OCI-LY7 (cell line): ENCODE measurements around the gene SLC2A5. TPM values are rescaled to one million over a fixed set of nuclear protein-coding genes. Genes with fewer than 3 reads are reported as not detected.

Source experiments
- BruUV-seq: library from RNA; stranded (reverse); fragments of 400-500 nt; replicated peaks from 2 replicates; lab custom pipeline; 2021; lab: Mats Ljungman, UMichigan
- CTCF ChIA-PET: fragments of 300-600 bp; sonication (Branson Sonifier 250); formaldehyde crosslinking; loops from one replicate; lab custom pipeline; 2022; ENCODE audit warnings: antibody characterized with exemption; ENCODE audit not compliant: unreplicated experiment; lab: Charles Lee
- POLR2A ChIA-PET: fragments of 300-600 bp; sonication (Branson Sonifier 250); formaldehyde crosslinking; loops from one replicate; lab custom pipeline; 2022; ENCODE audit warnings: antibody characterized with exemption; lab: Charles Lee
- DNase-seq: peaks from one replicate; pipeline ENCODE4 v3.0.0-alpha.2; 2015; ENCODE audit warnings: low spot score
- H2AFZ ChIP-seq: fragments of 200-600 bp; sonication (generic), shearing (Covaris generic); 2 replicates; pipeline ENCODE4 v1.6.1; 2014; ENCODE audit warnings: mild to moderate bottlenecking, antibody characterized with exemption, low read length, moderate library complexity
- H3K27ac ChIP-seq: fragments of 200-600 bp; sonication (generic); 2 replicates; pipeline ENCODE4 v1.5.1; 2014; ENCODE audit warnings: mixed run types, low read depth, mild to moderate bottlenecking, moderate library complexity, low read length, inconsistent platforms; ENCODE audit not compliant: poor library complexity, severe bottlenecking
- H3K36me3 ChIP-seq: fragments of 200-600 bp; sonication (generic); 2 replicates; pipeline ENCODE4 v1.6.1; 2014; ENCODE audit warnings: mild to moderate bottlenecking, antibody characterized with exemption, low read length, moderate library complexity, mixed read lengths; ENCODE audit not compliant: insufficient read depth
- H3K4me1 ChIP-seq: fragments of 200-600 bp; sonication (generic); 2 replicates; pipeline ENCODE4 v1.5.1; 2014; ENCODE audit warnings: mild to moderate bottlenecking, low read length; ENCODE audit not compliant: insufficient read depth, poor library complexity, severe bottlenecking
- H3K4me2 ChIP-seq: fragments of 200-600 bp; sonication (generic); 2 replicates; pipeline ENCODE4 v1.6.1; 2014; ENCODE audit warnings: mild to moderate bottlenecking, low read length
- H3K4me3 ChIP-seq: fragments of 200-600 bp; sonication (generic); 2 replicates; pipeline ENCODE4 v1.5.1; 2014; ENCODE audit warnings: mild to moderate bottlenecking, low read depth, low read length; ENCODE audit not compliant: poor library complexity, severe bottlenecking
- H3K79me2 ChIP-seq: fragments of 200-600 bp; sonication (generic); 2 replicates; pipeline ENCODE4 v1.6.1; 2016; ENCODE audit warnings: low read depth, mild to moderate bottlenecking, low read length, moderate library complexity, mixed read lengths; ENCODE audit not compliant: insufficient read depth
- H3K9me2 ChIP-seq: fragments of 200-600 bp; sonication (generic); 2 replicates; pipeline ENCODE4 v1.6.1; 2016; ENCODE audit warnings: mild to moderate bottlenecking, low read length, mixed read lengths; ENCODE audit not compliant: insufficient read depth
- H3K9me3 ChIP-seq: fragments of 200-600 bp; sonication (generic); 2 replicates; pipeline ENCODE4 v1.6.1; 2014; ENCODE audit warnings: mild to moderate bottlenecking, mixed run types, low read length, mixed read lengths
- H4K20me1 ChIP-seq: fragments of 200-600 bp; sonication (generic); 2 replicates; pipeline ENCODE4 v1.6.1; 2014; ENCODE audit warnings: mild to moderate bottlenecking, antibody characterized with exemption, low read length, moderate library complexity, mixed read lengths; ENCODE audit not compliant: insufficient read depth
- EZH2phosphoT487 ChIP-seq: fragments of 200-600 bp; sonication (generic); IDR thresholded peaks from 2 replicates; pipeline ENCODE4 v1.6.1; 2018; ENCODE audit warnings: low read depth, borderline replicate concordance, mild to moderate bottlenecking, mixed run types, antibody characterized with exemption, low read length, moderate library complexity, mixed read lengths
- intact Hi-C: fragments of 100-400 bp; cut with micrococcal nuclease; formaldehyde crosslinking; loops from one replicate; pipeline ENCODE4 v1.10.0; 2022; ENCODE audit not compliant: unreplicated experiment
- total RNA-seq, 2 experiments: library from RNA; depleted of rRNA in 1 of 2; stranded (reverse); fragments of >200 nt in 1 of 2; shearing (Covaris generic) in 1 of 2; gene quantifications; 2 replicates each; pipeline ENCODE4 v1.2.3, GENCODE V29; 2014 to 2022
- TF ChIP-seq, protein P1 (sequence below): fragments of 200-600 bp; sonication (generic); conservative IDR thresholded peaks from 2 replicates; pipeline ENCODE4 v1.5.1; 2014; ENCODE audit warnings: mild to moderate bottlenecking, antibody characterized with exemption, low read length, moderate library complexity, mixed read lengths

SLC2A5 gene
- total RNA-seq, 2 experiments from 2014 or later = 112 to 183 TPM

DNA sequence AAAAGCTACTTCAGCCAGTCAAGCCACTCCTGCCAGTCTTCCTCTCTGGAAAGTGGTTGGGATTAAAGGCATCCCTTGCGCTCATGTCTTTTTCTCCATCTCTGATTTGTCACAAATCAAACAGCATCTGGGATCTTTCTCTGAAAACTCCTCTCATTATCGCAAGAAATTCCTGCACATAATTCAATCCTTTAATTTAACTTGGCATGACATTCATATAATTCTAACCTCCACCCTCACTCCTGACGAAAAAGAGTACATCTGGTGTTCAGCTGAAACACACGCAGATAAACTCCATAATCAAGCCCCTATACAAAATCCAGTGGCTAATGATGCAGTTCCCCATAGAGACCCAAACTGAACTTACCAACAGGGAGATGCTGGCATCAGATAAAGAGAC is 19.4 kb upstream of the SLC2A5 start:
- no peaks in the 10 kb centered on the region for H3K9me2 ChIP-seq
- no peak overlapping the region for H3K27ac ChIP-seq
- no TSS peak for BruUV-seq
- H3K9me3 ChIP-seq = peaks cover 20% of the 10 kb centered on the region; the same call in 1 of the 2 replicates
- H4K20me1 ChIP-seq = no peaks in the 10 kb centered on the region
- no peaks in the 10 kb centered on the region; the same call in 1 of the 2 replicates for H3K36me3 ChIP-seq
- DNase-seq = no peak
- H3K4me3 ChIP-seq = no peak overlapping the region
- H3K4me1 ChIP-seq = peaks cover 23% of the 10 kb centered on the region
- H2AFZ ChIP-seq = no peak overlapping the region
- intact Hi-C loops = no loop called here
- TF ChIP-seq, protein P1, sequence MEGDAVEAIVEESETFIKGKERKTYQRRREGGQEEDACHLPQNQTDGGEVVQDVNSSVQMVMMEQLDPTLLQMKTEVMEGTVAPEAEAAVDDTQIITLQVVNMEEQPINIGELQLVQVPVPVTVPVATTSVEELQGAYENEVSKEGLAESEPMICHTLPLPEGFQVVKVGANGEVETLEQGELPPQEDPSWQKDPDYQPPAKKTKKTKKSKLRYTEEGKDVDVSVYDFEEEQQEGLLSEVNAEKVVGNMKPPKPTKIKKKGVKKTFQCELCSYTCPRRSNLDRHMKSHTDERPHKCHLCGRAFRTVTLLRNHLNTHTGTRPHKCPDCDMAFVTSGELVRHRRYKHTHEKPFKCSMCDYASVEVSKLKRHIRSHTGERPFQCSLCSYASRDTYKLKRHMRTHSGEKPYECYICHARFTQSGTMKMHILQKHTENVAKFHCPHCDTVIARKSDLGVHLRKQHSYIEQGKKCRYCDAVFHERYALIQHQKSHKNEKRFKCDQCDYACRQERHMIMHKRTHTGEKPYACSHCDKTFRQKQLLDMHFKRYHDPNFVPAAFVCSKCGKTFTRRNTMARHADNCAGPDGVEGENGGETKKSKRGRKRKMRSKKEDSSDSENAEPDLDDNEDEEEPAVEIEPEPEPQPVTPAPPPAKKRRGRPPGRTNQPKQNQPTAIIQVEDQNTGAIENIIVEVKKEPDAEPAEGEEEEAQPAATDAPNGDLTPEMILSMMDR = no peak
- no peak for TF ChIP-seq EZH2phosphoT487
- H3K79me2 ChIP-seq = no peaks in the 10 kb centered on the region
- CTCF ChIA-PET = no interaction called here
- POLR2A ChIA-PET = no interaction called here
- H3K4me2 ChIP-seq = no peak overlapping the region

DNA sequence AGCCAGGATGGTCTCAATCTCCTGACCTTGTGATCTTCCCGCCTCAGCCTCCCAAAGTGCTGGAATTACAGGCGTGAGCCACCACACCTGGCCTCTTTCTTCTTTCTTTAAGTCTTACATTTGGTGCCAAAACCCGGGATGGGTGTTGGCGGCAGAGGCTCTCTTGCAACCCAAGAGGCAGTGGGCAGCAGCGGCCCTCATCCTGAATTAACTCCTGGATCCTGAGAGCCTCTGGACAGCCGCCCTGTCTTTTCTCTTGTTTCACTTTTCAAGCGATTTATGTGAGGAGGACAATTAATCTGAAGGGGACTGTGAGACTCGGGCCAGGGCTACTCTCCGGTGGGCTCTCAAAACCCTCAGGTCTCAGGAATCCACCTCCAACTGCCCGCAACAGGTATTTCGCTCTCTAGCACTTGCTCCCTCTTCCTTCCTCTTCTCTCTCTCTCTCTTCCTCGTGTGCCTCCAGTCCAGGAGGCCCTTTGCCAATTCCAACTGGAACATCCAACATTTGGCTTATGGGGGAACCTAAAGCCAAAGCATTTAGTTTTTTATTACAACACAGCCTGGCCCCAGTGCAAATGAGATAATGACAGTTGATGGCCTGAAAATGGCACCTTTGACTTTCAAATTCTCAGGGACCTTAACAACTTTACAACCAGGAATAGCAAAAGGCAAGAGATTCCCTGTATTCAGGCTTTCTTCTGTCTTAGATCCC is 18.1 kb upstream of the SLC2A5 start:
- ChIA-PET CTCF (no interaction called here), POLR2A (interaction anchor here (0.6 to 0.7 kb wide), 2 partner anchors 76 to 104 kb away, joined by 3 to 6 read pairs; no protein-coding TSS in a partner anchor)
- Histone ChIP-seq H3K9me3 (peaks cover 20% of the 10 kb centered on the region; the same call in 1 of the 2 replicates), H3K4me1 (peaks cover 35% of the 10 kb centered on the region), H2AFZ (no peak overlapping the region), H4K20me1 (no peaks in the 10 kb centered on the region), H3K4me3 (no peak overlapping the region), H3K27ac (no peak overlapping the region), H3K79me2 (no peaks in the 10 kb centered on the region), H3K4me2 (no peak overlapping the region), H3K36me3 (no peaks in the 10 kb centered on the region; the same call in 1 of the 2 replicates), H3K9me2 (no peaks in the 10 kb centered on the region)
- no peak for TF ChIP-seq EZH2phosphoT487
- TF ChIP-seq, protein P1 = no peak
- no peak for DNase-seq
- BruUV-seq = no TSS peak
- intact Hi-C loops = no loop called here

DNA sequence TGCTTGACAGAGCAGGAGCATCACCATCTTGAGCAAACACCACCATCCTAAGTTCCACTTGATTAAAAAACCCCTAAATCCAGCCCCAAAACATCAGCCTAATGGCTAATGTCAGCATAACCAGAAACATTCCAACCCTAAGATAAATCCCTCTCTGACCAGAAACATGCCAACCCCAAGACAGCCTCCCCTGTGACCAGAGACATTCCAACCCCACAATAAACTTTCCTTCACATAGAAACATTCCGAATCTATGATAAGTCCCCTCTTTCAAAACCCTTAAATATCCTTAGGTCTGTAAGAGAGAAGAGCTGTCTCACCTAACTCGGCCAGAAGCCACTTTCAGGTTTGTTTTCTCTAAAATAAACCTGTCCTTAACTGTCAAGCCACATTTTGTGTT is 17.4 kb upstream of the SLC2A5 start:
- Histone ChIP-seq H3K9me2 (no peaks in the 10 kb centered on the region), H3K9me3 (peaks cover 20% of the 10 kb centered on the region; the same call in 1 of the 2 replicates), H2AFZ (no peak overlapping the region), H3K4me3 (no peak overlapping the region), H3K79me2 (no peaks in the 10 kb centered on the region), H3K4me1 (peaks cover 43% of the 10 kb centered on the region), H3K27ac (no peak overlapping the region), H4K20me1 (no peaks in the 10 kb centered on the region), H3K4me2 (no peak overlapping the region), H3K36me3 (no peaks in the 10 kb centered on the region; the same call in 1 of the 2 replicates)
- TF ChIP-seq, protein P1 = no peak
- intact Hi-C loops = no loop called here
- BruUV-seq = no TSS peak
- POLR2A ChIA-PET = interaction anchor here (2.7 kb wide), 1 partner anchor 23 kb away, joined by 10 read pairs; no protein-coding TSS in a partner anchor
- DNase-seq = no peak
- CTCF ChIA-PET = no interaction called here
